Measurements from ENCODE around the gene HOXA3. TPM values are rescaled to one million over a fixed set of nuclear protein-coding genes. Genes with fewer than 3 reads are reported as not detected.

Gene HOXA3
- total and polyA plus RNA-seq, 2 of the 13 experiments (the other 11 are each of a cell fraction or from before 2014, with no cell fraction given) = 2.9 to 4.6 TPM

DNA sequence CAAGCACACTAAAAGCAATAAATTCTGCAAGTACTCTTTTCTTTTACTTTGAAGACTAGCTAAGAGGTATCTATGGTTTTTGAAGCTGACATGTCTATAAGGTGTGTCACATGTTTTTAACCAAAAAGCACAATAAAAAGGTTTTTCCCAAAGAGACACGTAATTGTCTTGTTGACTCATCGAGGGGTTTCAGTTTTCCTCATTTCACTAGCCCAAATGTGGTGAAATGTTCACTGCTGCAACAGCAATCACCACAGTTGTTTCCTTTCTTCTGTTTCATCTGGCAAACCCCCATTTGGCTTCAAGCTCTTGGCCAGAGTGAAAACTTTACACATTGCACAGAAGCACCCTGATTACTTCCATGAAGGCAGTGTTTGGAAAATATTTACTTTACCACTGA is 18.0 kb downstream of the HOXA3 start:
- ATAC-seq (no peak), DNase-seq (ENCODE audit: low spot score) (peak; percentile 40), FAIRE-seq (peak; percentile 42)
- H3K4me2 ChIP-seq (ENCODE audit: low read depth, low read length) = peak overlapping the region; percentile 76
- peak overlapping the region; percentile 67 for H3K27ac ChIP-seq (ENCODE audit: extremely low read length, insufficient read depth, low read length)
- H3K27me3 ChIP-seq (ENCODE audit: control insufficient read depth in 1 of 2, insufficient read depth in 2 of 2, low read length in 2 of 2) = no peaks in the 10 kb centered on the region
- ChIA-PET CTCF (ENCODE audit: low intra/inter-chr PET ratio, low total read pairs) (interaction anchor here (0.8 kb wide), 1 partner anchor 281 kb away, joined by 4 read pairs; no protein-coding TSS in a partner anchor), POLR2A (interaction anchor here (0.8 to 5.0 kb wide), 5 partner anchors 13 to 934 kb away, joined by 3 to 118 read pairs (median 4); partner anchors contain the start of gene SKAP2)
- no peaks in the 10 kb centered on the region for H3K36me3 ChIP-seq (replicated peaks in 1 of 2; ENCODE audit: control insufficient read depth in 1 of 2, insufficient read depth in 2 of 2, low read length in 2 of 2)
- no peaks in the 10 kb centered on the region for H3K79me2 ChIP-seq (ENCODE audit: insufficient read depth, low read length)
- intact Hi-C loops (cut with micrococcal nuclease; ENCODE audit: unreplicated experiment) = loop anchor here (5.0 kb wide), 1 partner anchor 167 kb away; no protein-coding TSS in a partner anchor
- no peaks in the 10 kb centered on the region for H4K20me1 ChIP-seq (ENCODE audit: insufficient read depth, low read length)
- no peak overlapping the region; the same call in 1 of the 2 replicates for H3K9ac ChIP-seq (ENCODE audit: insufficient read depth, low read depth, low read length)
- H3K4me3 ChIP-seq (replicated peaks in 1 of 3; ENCODE audit: insufficient read depth in 1 of 3, low read depth in 2 of 3, low read length in 3 of 3) = peak overlapping the region in 1 of 3 experiments; percentile 23; a peak in 2 of 6 replicates
- no peak overlapping the region for H2AFZ ChIP-seq (ENCODE audit: low read length)
- in situ Hi-C loops (cut with HindIII; ENCODE audit: extremely low pct_ligation_motif_present, low pct_unique_long_range_greater_than_20kb) = no loop called here
- H3K9me3 ChIP-seq (ENCODE audit: low read length) = no peaks in the 10 kb centered on the region
- BruUV-seq (replicated peaks) = no TSS peak
- 22% methylated on average over 2 of the region's 2 CpGs for WGBS (ENCODE audit: low lambda C conversion rate)
- TF ChIP-seq SP140L (CRISPR knock-in tag; IDR thresholded peaks at IDR 0.05; ENCODE audit: borderline replicate concordance) (no peak), FOSL2 (CRISPR knock-in tag; IDR thresholded peaks at IDR 0.05) (0 out of 2 replicates have a peak, but pooled peaks have one; percentile 14)
- H3K4me1 ChIP-seq (ENCODE audit: insufficient read depth, low read length) = peaks cover 66% of the 10 kb centered on the region

- in situ Hi-C loops (cut with HindIII; ENCODE audit: extremely low pct_ligation_motif_present, low pct_unique_long_range_greater_than_20kb) = no loop called here
- ChIA-PET CTCF (ENCODE audit: low intra/inter-chr PET ratio, low total read pairs) (interaction anchor here (0.8 kb wide), 1 partner anchor 280 kb away, joined by 4 read pairs; no protein-coding TSS in a partner anchor), POLR2A (interaction anchor here (0.8 to 5.0 kb wide), 6 partner anchors 8 to 934 kb away, joined by 3 to 118 read pairs (median 4); partner anchors contain the start of gene SKAP2)
- Histone ChIP-seq H3K27ac (ENCODE audit: extremely low read length, insufficient read depth, low read length) (peak overlapping the region; percentile 67), H3K79me2 (ENCODE audit: insufficient read depth, low read length) (no peaks in the 10 kb centered on the region), H3K9ac (ENCODE audit: insufficient read depth, low read depth, low read length) (peak overlapping the region; percentile 34), H3K4me1 (ENCODE audit: insufficient read depth, low read length) (peaks cover 74% of the 10 kb centered on the region), H3K36me3 (replicated peaks in 1 of 2; ENCODE audit: control insufficient read depth in 1 of 2, insufficient read depth in 2 of 2, low read length in 2 of 2) (no peaks in the 10 kb centered on the region), H3K9me3 (ENCODE audit: low read length) (no peaks in the 10 kb centered on the region), H3K4me2 (ENCODE audit: low read depth, low read length) (peak overlapping the region; percentile 76), H3K27me3 (ENCODE audit: control insufficient read depth in 1 of 2, insufficient read depth in 2 of 2, low read length in 2 of 2) (no peaks in the 10 kb centered on the region), H2AFZ (ENCODE audit: low read length) (no peak overlapping the region), H4K20me1 (ENCODE audit: insufficient read depth, low read length) (no peaks in the 10 kb centered on the region), H3K4me3 (replicated peaks in 1 of 3; ENCODE audit: insufficient read depth in 1 of 3, low read depth in 2 of 3, low read length in 3 of 3) (peak overlapping the region; percentile 13 to 24 (median 22); a peak in 2 of 6 replicates)
- DNase-seq (ENCODE audit: low spot score) (peak; percentile 94), ATAC-seq (peak; percentile 54), FAIRE-seq (peak; percentile 81)
- 20% methylated on average over 18 of the region's 18 CpGs for WGBS (ENCODE audit: low lambda C conversion rate)
- BruUV-seq (replicated peaks) = no TSS peak
- intact Hi-C loops (cut with micrococcal nuclease; ENCODE audit: unreplicated experiment) = loop anchor here (5.0 kb wide), 1 partner anchor 166 kb away; no protein-coding TSS in a partner anchor
- TF ChIP-seq, protein P1, sequence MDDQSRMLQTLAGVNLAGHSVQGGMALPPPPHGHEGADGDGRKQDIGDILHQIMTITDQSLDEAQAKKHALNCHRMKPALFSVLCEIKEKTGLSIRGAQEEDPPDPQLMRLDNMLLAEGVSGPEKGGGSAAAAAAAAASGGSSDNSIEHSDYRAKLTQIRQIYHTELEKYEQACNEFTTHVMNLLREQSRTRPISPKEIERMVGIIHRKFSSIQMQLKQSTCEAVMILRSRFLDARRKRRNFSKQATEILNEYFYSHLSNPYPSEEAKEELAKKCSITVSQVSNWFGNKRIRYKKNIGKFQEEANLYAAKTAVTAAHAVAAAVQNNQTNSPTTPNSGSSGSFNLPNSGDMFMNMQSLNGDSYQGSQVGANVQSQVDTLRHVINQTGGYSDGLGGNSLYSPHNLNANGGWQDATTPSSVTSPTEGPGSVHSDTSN (CRISPR knock-in tag; IDR thresholded peaks at IDR 0.05; ENCODE audit: borderline replicate concordance) = no peak
- TF ChIP-seq NCOA2 (CRISPR knock-in tag; IDR thresholded peaks at IDR 0.05) (peak; percentile 66), ZNF710 (CRISPR knock-in tag; IDR thresholded peaks at IDR 0.05; ENCODE audit: borderline replicate concordance) (peak; percentile 86), TAF15 (IDR thresholded peaks at IDR 0.05; ENCODE audit: low read depth, low read length, poor library complexity, severe bottlenecking) (no peak), CBX1 (IDR thresholded peaks at IDR 0.05; ENCODE audit: low read depth) (no peak), ZNF430 (CRISPR knock-in tag; IDR thresholded peaks at IDR 0.05) (no peak), FOSL2 (CRISPR knock-in tag; IDR thresholded peaks at IDR 0.05) (no peak)
- TF ChIP-seq, protein P2, sequence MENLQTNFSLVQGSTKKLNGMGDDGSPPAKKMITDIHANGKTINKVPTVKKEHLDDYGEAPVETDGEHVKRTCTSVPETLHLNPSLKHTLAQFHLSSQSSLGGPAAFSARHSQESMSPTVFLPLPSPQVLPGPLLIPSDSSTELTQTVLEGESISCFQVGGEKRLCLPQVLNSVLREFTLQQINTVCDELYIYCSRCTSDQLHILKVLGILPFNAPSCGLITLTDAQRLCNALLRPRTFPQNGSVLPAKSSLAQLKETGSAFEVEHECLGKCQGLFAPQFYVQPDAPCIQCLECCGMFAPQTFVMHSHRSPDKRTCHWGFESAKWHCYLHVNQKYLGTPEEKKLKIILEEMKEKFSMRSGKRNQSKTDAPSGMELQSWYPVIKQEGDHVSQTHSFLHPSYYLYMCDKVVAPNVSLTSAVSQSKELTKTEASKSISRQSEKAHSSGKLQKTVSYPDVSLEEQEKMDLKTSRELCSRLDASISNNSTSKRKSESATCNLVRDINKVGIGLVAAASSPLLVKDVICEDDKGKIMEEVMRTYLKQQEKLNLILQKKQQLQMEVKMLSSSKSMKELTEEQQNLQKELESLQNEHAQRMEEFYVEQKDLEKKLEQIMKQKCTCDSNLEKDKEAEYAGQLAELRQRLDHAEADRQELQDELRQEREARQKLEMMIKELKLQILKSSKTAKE (CRISPR knock-in tag; IDR thresholded peaks at IDR 0.05; ENCODE audit: borderline replicate concordance) = peak; percentile 86
Measured at GRCh38 chr7:27133409-27134231, 18.8 kb downstream of the HOXA3 start.

Measured in HepG2 (cell line).